H9 (cell line): ENCODE data around the gene SLC34A3. TPM values are rescaled to one million over a fixed set of nuclear protein-coding genes. Genes with fewer than 3 reads are reported as not detected.

Source experiments
- DNase-seq: peaks from one replicate; pipeline ENCODE4 v3.0.0-alpha.2; 2017
- H2AFZ ChIP-seq: one replicate; pipeline ENCODE4 v1.6.1; 2013; ENCODE audit warnings: mild to moderate bottlenecking, low read length, control low read depth, moderate library complexity
- H2AK5ac ChIP-seq: 2 replicates; pipeline ENCODE4 v1.6.1; 2013; ENCODE audit warnings: low read length, control low read depth, mixed read lengths; ENCODE audit not compliant: insufficient read length
- H2BK120ac ChIP-seq: one replicate; pipeline ENCODE4 v1.6.1; 2013; ENCODE audit warnings: low read depth, mild to moderate bottlenecking, low read length, control low read depth, inconsistent platforms; ENCODE audit not compliant: poor library complexity, severe bottlenecking
- H2BK12ac ChIP-seq: 2 replicates; pipeline ENCODE4 v1.6.1; 2013; ENCODE audit warnings: low read length, control low read depth, mixed read lengths, low read depth; ENCODE audit not compliant: insufficient read length
- H2BK15ac ChIP-seq: 2 replicates; pipeline ENCODE4 v1.6.1; 2013; ENCODE audit warnings: low read depth, low read length, control low read depth
- H2BK20ac ChIP-seq: one replicate; pipeline ENCODE4 v1.6.1; 2013; ENCODE audit warnings: low read depth, mild to moderate bottlenecking, low read length, control low read depth, inconsistent platforms; ENCODE audit not compliant: poor library complexity, severe bottlenecking
- H2BK5ac ChIP-seq: 2 replicates; pipeline ENCODE4 v1.6.1; 2013; ENCODE audit warnings: low read length, control low read depth, mixed read lengths; ENCODE audit not compliant: insufficient read length
- H3K14ac ChIP-seq: 2 replicates; pipeline ENCODE4 v1.6.1; 2013; ENCODE audit warnings: low read length, control low read depth; ENCODE audit not compliant: insufficient read depth
- H3K18ac ChIP-seq: 2 replicates; pipeline ENCODE4 v1.6.1; 2013; ENCODE audit warnings: low read depth, mild to moderate bottlenecking, mixed read lengths, low read length, control low read depth; ENCODE audit not compliant: insufficient read length
- H3K23ac ChIP-seq: 2 replicates; pipeline ENCODE4 v1.6.1; 2013; ENCODE audit warnings: low read length, control low read depth, mixed read lengths, low read depth; ENCODE audit not compliant: insufficient read length
- H3K23me2 ChIP-seq: 2 replicates; pipeline ENCODE4 v1.6.1; 2013; ENCODE audit warnings: low read depth, mild to moderate bottlenecking, mixed read lengths, low read length, control low read depth; ENCODE audit not compliant: insufficient read length, poor library complexity, severe bottlenecking
- H3K27ac ChIP-seq: 2 replicates; pipeline ENCODE4 v1.5.1; 2013; ENCODE audit warnings: low read length, control low read depth, mixed read lengths, low read depth; ENCODE audit not compliant: insufficient read length
- H3K27me3 ChIP-seq: 2 replicates; pipeline ENCODE4 v1.6.1; 2013; ENCODE audit warnings: low read length, control low read depth, inconsistent platforms; ENCODE audit not compliant: insufficient read depth
- H3K4ac ChIP-seq: 2 replicates; pipeline ENCODE4 v1.6.1; 2013; ENCODE audit warnings: low read depth, mild to moderate bottlenecking, control low read depth, inconsistent platforms, low read length, moderate library complexity
- H3K4me1 ChIP-seq: 2 replicates; pipeline ENCODE4 v1.6.1; 2013; ENCODE audit warnings: low read length, control low read depth, inconsistent platforms; ENCODE audit not compliant: insufficient read depth
- H3K4me2 ChIP-seq: 2 replicates; pipeline ENCODE4 v1.6.1; 2013; ENCODE audit warnings: low read length, control low read depth, mixed read lengths; ENCODE audit not compliant: insufficient read length, insufficient read depth
- H3K56ac ChIP-seq: 2 replicates; pipeline ENCODE4 v1.6.1; 2013; ENCODE audit warnings: low read depth, mild to moderate bottlenecking, mixed read lengths, low read length, control low read depth; ENCODE audit not compliant: insufficient read length
- H3K79me1 ChIP-seq: 2 replicates; pipeline ENCODE4 v1.6.1; 2013; ENCODE audit warnings: low read depth, mild to moderate bottlenecking, moderate library complexity, low read length, control low read depth, inconsistent platforms; ENCODE audit not compliant: insufficient read depth, poor library complexity, severe bottlenecking
- H3K79me2 ChIP-seq: 2 replicates; pipeline ENCODE4 v1.6.1; 2013; ENCODE audit warnings: low read length, control low read depth, inconsistent platforms; ENCODE audit not compliant: insufficient read depth
- H3K9ac ChIP-seq: 2 replicates; pipeline ENCODE4 v1.6.1; 2013; ENCODE audit warnings: low read length, control low read depth, mixed read lengths; ENCODE audit not compliant: insufficient read length; ENCODE audit errors: extremely low read depth
- H3K9me3 ChIP-seq: one replicate; pipeline ENCODE4 v1.6.1; 2013; ENCODE audit warnings: low read depth, low read length, inconsistent platforms; ENCODE audit not compliant: control insufficient read depth
- H3T11ph ChIP-seq: one replicate; pipeline ENCODE4 v1.6.1; 2013; ENCODE audit warnings: mild to moderate bottlenecking, low read length, control low read depth, inconsistent platforms
- H4K20me1 ChIP-seq: one replicate; pipeline ENCODE4 v1.6.1; 2013; ENCODE audit not compliant: control insufficient read depth, insufficient read length, insufficient read depth
- H4K5ac ChIP-seq: 2 replicates; pipeline ENCODE4 v1.6.1; 2013; ENCODE audit warnings: low read depth, mild to moderate bottlenecking, mixed read lengths, low read length, control low read depth; ENCODE audit not compliant: insufficient read length
- H4K8ac ChIP-seq: replicated peaks from 2 replicates; pipeline ENCODE4 v1.6.1; 2013; ENCODE audit warnings: low read length, control low read depth, mixed read lengths, low read depth; ENCODE audit not compliant: insufficient read length
- H4K91ac ChIP-seq: 2 replicates; pipeline ENCODE4 v1.6.1; 2013; ENCODE audit warnings: low read depth, mild to moderate bottlenecking, moderate library complexity, mixed read lengths, low read length, control low read depth; ENCODE audit not compliant: insufficient read length
- H3K27ac Mint-ChIP-seq, 3 experiments: 2 replicates in 2 of 3; 3 replicates in 1 of 3; pipeline ENCODE4 v1.8.0; 2020 to 2021; ENCODE audit warnings: mixed read lengths in 3 of 3, mild to moderate bottlenecking in 1 of 3, moderate library complexity in 1 of 3
- H3K27me3 Mint-ChIP-seq: 2 replicates; pipeline ENCODE4 v1.8.0; 2021; ENCODE audit warnings: low read depth, mild to moderate bottlenecking, moderate library complexity, mixed read lengths
- H3K36me3 Mint-ChIP-seq, 3 experiments: 2 replicates in 2 of 3; 3 replicates in 1 of 3; pipeline ENCODE4 v1.8.0; 2020 to 2021; ENCODE audit warnings: low read depth in 3 of 3, mixed read lengths in 3 of 3; ENCODE audit not compliant: insufficient read depth in 1 of 3
- H3K4me1 Mint-ChIP-seq, 2 experiments: 2 replicates each; pipeline ENCODE4 v1.8.0; 2020; ENCODE audit warnings: mixed read lengths in 2 of 2
- H3K4me3 Mint-ChIP-seq, 2 experiments: 2 replicates in 1 of 2; 3 replicates in 1 of 2; pipeline ENCODE4 v1.8.0; 2020 to 2021; ENCODE audit warnings: mild to moderate bottlenecking in 2 of 2, mixed read lengths in 2 of 2, moderate library complexity in 1 of 2
- H3K9me3 Mint-ChIP-seq, 2 experiments: 2 replicates in 1 of 2; 3 replicates in 1 of 2; pipeline ENCODE4 v1.8.0; 2020; ENCODE audit warnings: mild to moderate bottlenecking in 2 of 2, mixed read lengths in 2 of 2, moderate library complexity in 1 of 2
- CTCF ChIP-seq: fragments of 200-600 bp; sonication (generic); conservative IDR thresholded peaks from 3 replicates; pipeline ENCODE4 v1.8.0; 2021; ENCODE audit warnings: antibody characterized with exemption, mild to moderate bottlenecking
- WGBS: extraction: QIAGEN DNeasy Blood & Tissue Kit; methylation state at CpG from one replicate; pipeline ENCODE4 v1.1.7; 2013; ENCODE audit warnings: missing lambda C conversion rate, low lambda C conversion rate, mixed read lengths; ENCODE audit not compliant: insufficient read length; ENCODE audit errors: extremely low coverage; 5-methylcytosine and 5-hydroxymethylcytosine counted together
- total RNA-seq: library from RNA; stranded (reverse); gene quantifications from 2 replicates; pipeline ENCODE4 v1.2.1, GENCODE V29; 2021

The SLC34A3 gene
- total RNA-seq, 1 experiment from 2014 or later: not detected

GRCh38 chr9:137191691-137192447 lies 38.8 kb upstream of the SLC34A3 start:
- peaks cover 6% of the 10 kb centered on the region for H3K79me1 ChIP-seq
- no peak overlapping the region for H2AFZ ChIP-seq
- no peak overlapping the region for H4K8ac ChIP-seq
- TF ChIP-seq CTCF: no peak
- peaks cover 10% of the 10 kb centered on the region; the same call in 1 of the 2 replicates for H3K79me2 ChIP-seq
- H2BK20ac ChIP-seq: no peak overlapping the region
- H3K27ac Mint-ChIP-seq: no peak overlapping the region
- no peak overlapping the region for H3K4me2 ChIP-seq
- H2BK120ac ChIP-seq: no peak overlapping the region
- H3K4ac ChIP-seq: no peak overlapping the region
- H3K4me3 Mint-ChIP-seq: no peak overlapping the region
- H2BK15ac ChIP-seq: no peak overlapping the region
- no peak overlapping the region for H4K91ac ChIP-seq
- no peaks in the 10 kb centered on the region for H4K20me1 ChIP-seq
- no peaks in the 10 kb centered on the region for H3K9me3 Mint-ChIP-seq
- no peak overlapping the region for H2AK5ac ChIP-seq
- no peaks in the 10 kb centered on the region for H3K9me3 ChIP-seq
- H3K27me3 ChIP-seq: no peaks in the 10 kb centered on the region
- no peak overlapping the region for H3K18ac ChIP-seq
- no CpG with 5 or more reads among the region's 22 CpGs for WGBS
- no peak overlapping the region for H3K27ac ChIP-seq
- H3K4me1 Mint-ChIP-seq: peaks cover 20 to 26% of the 10 kb centered on the region in 2 experiments
- no peak overlapping the region for H3K23ac ChIP-seq
- peaks cover 13% of the 10 kb centered on the region for H3K23me2 ChIP-seq
- no peaks in the 10 kb centered on the region for H3K27me3 Mint-ChIP-seq
- DNase-seq: no peak
- H3K56ac ChIP-seq: no peak overlapping the region
- H3K14ac ChIP-seq: no peak overlapping the region; the same call in 1 of the 2 replicates
- no peak overlapping the region for H2BK5ac ChIP-seq
- peaks cover 7 to 23% (median 15%) of the 10 kb centered on the region in 3 experiments; a peak in 6 of 7 replicates for H3K36me3 Mint-ChIP-seq
- H3T11ph ChIP-seq: no peak overlapping the region
- no peak overlapping the region for H4K5ac ChIP-seq
- no peak overlapping the region for H3K9ac ChIP-seq
- peaks cover 5% of the 10 kb centered on the region; the same call in 1 of the 2 replicates for H3K4me1 ChIP-seq
- no peak overlapping the region for H2BK12ac ChIP-seq
